ENCODE results near the gene AIF1.

DNA sequence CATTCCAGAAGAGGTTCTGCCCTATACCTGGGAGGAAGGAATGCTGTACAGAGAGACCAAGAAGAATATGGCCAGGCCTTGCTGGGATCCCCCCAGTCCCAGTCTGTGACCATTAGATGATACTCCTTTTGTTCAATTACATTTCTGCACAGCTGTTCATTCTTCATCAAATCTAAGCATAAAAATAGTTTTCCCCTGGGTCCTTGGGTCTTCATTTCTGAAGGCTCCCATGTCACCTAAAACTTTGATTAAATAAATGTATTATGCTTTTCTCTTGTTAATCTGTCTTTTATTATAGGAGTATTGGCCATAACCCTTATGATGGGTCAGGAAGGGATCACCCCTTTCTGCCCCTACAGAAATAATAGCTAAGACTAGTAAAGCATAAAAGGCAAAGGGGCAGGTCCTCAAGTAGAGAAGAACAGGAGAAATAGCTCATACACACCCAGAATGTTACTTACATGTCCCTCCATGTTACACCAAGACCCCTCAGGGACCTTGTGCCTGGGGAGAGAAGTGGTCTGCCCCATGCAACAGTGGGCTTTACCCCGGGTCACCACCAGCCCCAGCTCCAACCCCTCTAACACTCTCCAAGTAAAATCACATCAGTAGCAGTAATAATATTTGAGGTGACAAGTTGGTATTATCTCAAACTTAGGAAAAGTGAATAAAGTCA, 45.0 kb upstream of the AIF1 start:
- TF ChIP-seq POLR2AphosphoS5 (IDR thresholded peaks at IDR 0.05), result no peak
- TF ChIP-seq, protein P1, sequence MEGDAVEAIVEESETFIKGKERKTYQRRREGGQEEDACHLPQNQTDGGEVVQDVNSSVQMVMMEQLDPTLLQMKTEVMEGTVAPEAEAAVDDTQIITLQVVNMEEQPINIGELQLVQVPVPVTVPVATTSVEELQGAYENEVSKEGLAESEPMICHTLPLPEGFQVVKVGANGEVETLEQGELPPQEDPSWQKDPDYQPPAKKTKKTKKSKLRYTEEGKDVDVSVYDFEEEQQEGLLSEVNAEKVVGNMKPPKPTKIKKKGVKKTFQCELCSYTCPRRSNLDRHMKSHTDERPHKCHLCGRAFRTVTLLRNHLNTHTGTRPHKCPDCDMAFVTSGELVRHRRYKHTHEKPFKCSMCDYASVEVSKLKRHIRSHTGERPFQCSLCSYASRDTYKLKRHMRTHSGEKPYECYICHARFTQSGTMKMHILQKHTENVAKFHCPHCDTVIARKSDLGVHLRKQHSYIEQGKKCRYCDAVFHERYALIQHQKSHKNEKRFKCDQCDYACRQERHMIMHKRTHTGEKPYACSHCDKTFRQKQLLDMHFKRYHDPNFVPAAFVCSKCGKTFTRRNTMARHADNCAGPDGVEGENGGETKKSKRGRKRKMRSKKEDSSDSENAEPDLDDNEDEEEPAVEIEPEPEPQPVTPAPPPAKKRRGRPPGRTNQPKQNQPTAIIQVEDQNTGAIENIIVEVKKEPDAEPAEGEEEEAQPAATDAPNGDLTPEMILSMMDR (IDR thresholded peaks at IDR 0.05), result no peak
- no peak for TF ChIP-seq POLR2A (IDR thresholded peaks at IDR 0.05)

Measured in breast epithelium (tissue), 3 donors.